Breast epithelium (tissue), 4 donors: ENCODE data around the gene DIP2A. TPM values are rescaled to one million over a fixed set of nuclear protein-coding genes. Genes with fewer than 3 reads are reported as not detected.

Experiments used
- DNase-seq, 2 donors: peaks; one replicate each; pipeline ENCODE4 v3.0.0-alpha.2; 2019; ENCODE audit warnings: low spot score in 2 of 2
- H3K27ac ChIP-seq, 2 donors: fragments of 200-600 bp; sonication (generic) in 1 of 2; one replicate each; pipeline ENCODE4 v1.5.1; 2016 to 2019; ENCODE audit warnings: mild to moderate bottlenecking in 1 of 2
- H3K27me3 ChIP-seq, 2 donors: fragments of 200-600 bp; sonication (generic) in 1 of 2; one replicate each; pipeline versions ENCODE4 v1.5.1 to v1.6.0; 2017 to 2019; ENCODE audit warnings: control low read depth in 1 of 2, mild to moderate bottlenecking in 1 of 2
- H3K36me3 ChIP-seq: fragments of 200-600 bp; one replicate; pipeline ENCODE4 v1.5.1; 2019
- H3K4me1 ChIP-seq, 2 donors: fragments of 200-600 bp; sonication (generic); one replicate each; pipeline ENCODE4 v1.5.1; 2016 to 2019; ENCODE audit warnings: control low read depth in 1 of 2
- H3K4me3 ChIP-seq, 3 donors: fragments of 200-600 bp; sonication (generic); 1 replicate in 2 of 3; 2 replicates in 1 of 3; pipeline ENCODE4 v1.5.1; 2016 to 2019; ENCODE audit warnings: mild to moderate bottlenecking in 3 of 3, moderate library complexity in 2 of 3
- H3K9me3 ChIP-seq, 2 donors: fragments of 200-600 bp; sonication (generic) in 1 of 2; one replicate each; pipeline ENCODE4 v1.5.1; 2016 to 2019; ENCODE audit warnings: control low read depth in 1 of 2
- POLR2A ChIP-seq: fragments of 450-650 bp; IDR thresholded peaks from one replicate; pipeline ENCODE4 v1.6.1; 2016; ENCODE audit warnings: antibody characterized with exemption, mild to moderate bottlenecking, moderate library complexity
- POLR2AphosphoS5 ChIP-seq, 3 donors: sonication (generic); formaldehyde crosslinking; IDR thresholded peaks; one replicate each; pipeline ENCODE4 v1.6.1; 2017; ENCODE audit warnings: antibody characterized with exemption in 3 of 3
- intact Hi-C: fragments of 100-400 bp; cut with DNase I; formaldehyde crosslinking; loops from one replicate; pipeline ENCODE4 v1.15.1; 2023; ENCODE audit warnings: low total_unique reads
- total RNA-seq, 3 donors: library from RNA; depleted of rRNA; stranded (reverse); fragments of >200 nt; gene quantifications; one replicate each; pipeline ENCODE4 v1.1.0, GENCODE V29; 2016
- TF ChIP-seq, protein P1 (sequence below), 3 donors: fragments of 450-650 bp; IDR thresholded peaks; one replicate each; pipeline ENCODE4 v1.5.1; 2016 to 2017; ENCODE audit warnings: antibody characterized with exemption in 3 of 3, mild to moderate bottlenecking in 3 of 3, moderate library complexity in 3 of 3

The DIP2A gene
- total RNA-seq, 3 donors from 2014 or later, result 32.6 to 43.9 (median 42.0) TPM

GRCh38 chr21:46597896-46598343, 139.2 kb downstream of the DIP2A start:
- Histone ChIP-seq H3K27ac (peak overlapping the region; percentile 17 to 25), H3K9me3 (peaks cover 5 to 9% of the 10 kb centered on the region in 2 donors), H3K4me1 (no peaks in the 10 kb centered on the region), H3K36me3 (no peaks in the 10 kb centered on the region), H3K27me3 (no peaks in the 10 kb centered on the region), H3K4me3 (no peak overlapping the region)
- no peak for DNase-seq
- no peak for TF ChIP-seq POLR2AphosphoS5 (IDR thresholded peaks at IDR 0.05)
- TF ChIP-seq POLR2A, result no peak
- TF ChIP-seq, protein P1, sequence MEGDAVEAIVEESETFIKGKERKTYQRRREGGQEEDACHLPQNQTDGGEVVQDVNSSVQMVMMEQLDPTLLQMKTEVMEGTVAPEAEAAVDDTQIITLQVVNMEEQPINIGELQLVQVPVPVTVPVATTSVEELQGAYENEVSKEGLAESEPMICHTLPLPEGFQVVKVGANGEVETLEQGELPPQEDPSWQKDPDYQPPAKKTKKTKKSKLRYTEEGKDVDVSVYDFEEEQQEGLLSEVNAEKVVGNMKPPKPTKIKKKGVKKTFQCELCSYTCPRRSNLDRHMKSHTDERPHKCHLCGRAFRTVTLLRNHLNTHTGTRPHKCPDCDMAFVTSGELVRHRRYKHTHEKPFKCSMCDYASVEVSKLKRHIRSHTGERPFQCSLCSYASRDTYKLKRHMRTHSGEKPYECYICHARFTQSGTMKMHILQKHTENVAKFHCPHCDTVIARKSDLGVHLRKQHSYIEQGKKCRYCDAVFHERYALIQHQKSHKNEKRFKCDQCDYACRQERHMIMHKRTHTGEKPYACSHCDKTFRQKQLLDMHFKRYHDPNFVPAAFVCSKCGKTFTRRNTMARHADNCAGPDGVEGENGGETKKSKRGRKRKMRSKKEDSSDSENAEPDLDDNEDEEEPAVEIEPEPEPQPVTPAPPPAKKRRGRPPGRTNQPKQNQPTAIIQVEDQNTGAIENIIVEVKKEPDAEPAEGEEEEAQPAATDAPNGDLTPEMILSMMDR (IDR thresholded peaks at IDR 0.05), result no peak
- intact Hi-C loops, result no loop called here

- Histone ChIP-seq H3K36me3 (no peaks in the 10 kb centered on the region), H3K27me3 (no peaks in the 10 kb centered on the region), H3K4me1 (no peaks in the 10 kb centered on the region), H3K27ac (peak overlapping the region; percentile 40), H3K4me3 (no peak overlapping the region), H3K9me3 (peaks cover 4 to 6% of the 10 kb centered on the region in 2 donors)
- TF ChIP-seq POLR2AphosphoS5 (IDR thresholded peaks at IDR 0.05) (peak in 1 of 3 donors; percentile 47), POLR2A (no peak)
- TF ChIP-seq, protein P1 (IDR thresholded peaks at IDR 0.05), result no peak
- intact Hi-C loops, result no loop called here
- DNase-seq, result no peak
Observed at GRCh38 chr21:46598581-46599572, 140.2 kb downstream of the DIP2A start.

GRCh38 chr21:46600305-46600704, 141.6 kb downstream of the DIP2A start:
- no peak for TF ChIP-seq POLR2A
- TF ChIP-seq, protein P1 (IDR thresholded peaks at IDR 0.05), result no peak
- TF ChIP-seq POLR2AphosphoS5 (IDR thresholded peaks at IDR 0.05), result no peak
- intact Hi-C loops, result no loop called here
- Histone ChIP-seq H3K27me3 (no peaks in the 10 kb centered on the region), H3K4me3 (no peak overlapping the region), H3K36me3 (no peaks in the 10 kb centered on the region), H3K27ac (peak overlapping the region; percentile 40), H3K4me1 (no peaks in the 10 kb centered on the region), H3K9me3 (no peaks in the 10 kb centered on the region)
- no peak for DNase-seq

DNA sequence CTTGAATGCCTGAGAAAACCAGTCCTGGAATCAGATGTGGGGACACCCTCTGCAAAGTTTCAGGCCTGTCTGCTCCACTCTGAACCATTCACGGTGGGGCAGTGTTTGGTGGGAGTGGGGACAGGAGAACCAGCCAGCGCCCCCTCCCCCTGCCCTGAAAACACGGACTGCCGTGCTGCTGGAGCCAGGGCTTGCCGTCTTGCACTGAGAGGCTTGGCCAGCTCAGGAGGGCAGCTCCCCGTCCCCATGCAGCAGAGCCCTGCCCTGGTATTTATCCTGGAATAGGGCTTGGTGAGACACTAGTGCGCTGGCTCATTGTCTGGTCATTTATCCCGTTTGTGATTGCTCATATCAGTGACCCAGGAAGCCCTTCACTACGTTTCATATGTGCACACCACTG, 142.3 kb downstream of the DIP2A start:
- no peak overlapping the region for H3K27ac ChIP-seq
- intact Hi-C loops, result no loop called here
- H3K9me3 ChIP-seq, result no peaks in the 10 kb centered on the region
- no peaks in the 10 kb centered on the region for H3K27me3 ChIP-seq
- no peaks in the 10 kb centered on the region for H3K36me3 ChIP-seq
- H3K4me1 ChIP-seq, result no peaks in the 10 kb centered on the region
- DNase-seq, result no peak
- TF ChIP-seq POLR2AphosphoS5 (IDR thresholded peaks at IDR 0.05) (no peak), POLR2A (no peak)
- TF ChIP-seq, protein P1 (IDR thresholded peaks at IDR 0.05), result no peak
- no peak overlapping the region for H3K4me3 ChIP-seq

- no peaks in the 10 kb centered on the region for H3K9me3 ChIP-seq
- H3K36me3 ChIP-seq, result no peaks in the 10 kb centered on the region
- H3K4me1 ChIP-seq, result no peaks in the 10 kb centered on the region
- peak overlapping the region in 1 of 3 donors; percentile 11 for H3K4me3 ChIP-seq
- H3K27me3 ChIP-seq, result no peaks in the 10 kb centered on the region
- no peak overlapping the region for H3K27ac ChIP-seq
- TF ChIP-seq, protein P1 (IDR thresholded peaks at IDR 0.05), result no peak
- TF ChIP-seq POLR2A (no peak), POLR2AphosphoS5 (IDR thresholded peaks at IDR 0.05) (no peak)
- DNase-seq, result no peak
- intact Hi-C loops, result no loop called here
Observed at GRCh38 chr21:46603228-46603627, 144.5 kb downstream of the DIP2A start.
